Right atrium auricular region (tissue), 2 donors: ENCODE results near the gene C16orf86. TPM values are rescaled to one million over a fixed set of nuclear protein-coding genes. Genes with fewer than 3 reads are reported as not detected.

ENCODE experiments used
- DNase-seq: peaks from one replicate; pipeline ENCODE4 v3.0.0-alpha.2; 2019; ENCODE audit warnings: low spot score
- H3K27ac ChIP-seq, 2 donors: fragments of 200-600 bp; sonication (generic); 1 replicate in 1 of 2; 2 replicates in 1 of 2; pipeline ENCODE4 v1.5.1; 2016 to 2019
- H3K27me3 ChIP-seq, 2 donors: fragments of 200-600 bp; sonication (generic); one replicate each; pipeline versions ENCODE4 v1.5.1 to v1.6.0; 2017 to 2019
- H3K36me3 ChIP-seq: fragments of 200-600 bp; sonication (generic); one replicate; pipeline ENCODE4 v1.5.1; 2016
- H3K4me1 ChIP-seq, 2 donors: fragments of 200-600 bp; sonication (generic); one replicate each; pipeline versions ENCODE4 v1.5.1 to v1.6.0; 2017 to 2019
- H3K4me3 ChIP-seq, 2 donors: fragments of 200-600 bp; sonication (generic); 1 replicate in 1 of 2; 2 replicates in 1 of 2; pipeline ENCODE4 v1.5.1; 2017 to 2019; ENCODE audit warnings: mild to moderate bottlenecking in 1 of 2, moderate library complexity in 1 of 2
- H3K9me3 ChIP-seq, 2 donors: fragments of 200-600 bp; sonication (generic); one replicate each; pipeline ENCODE4 v1.5.1; 2019
- CTCF ChIP-seq, 2 donors: fragments of 200-600 bp; sonication (generic); IDR thresholded peaks; one replicate each; pipeline ENCODE4 v1.5.1; 2019; ENCODE audit warnings: antibody characterized with exemption in 2 of 2
- total RNA-seq, 2 donors: library from RNA; depleted of rRNA; stranded (reverse); fragments of >200 nt; gene quantifications; one replicate each; pipeline ENCODE4 v1.1.0, GENCODE V29; 2016

The C16orf86 gene
- total RNA-seq, 2 donors from 2014 or later: 3.6 to 7.7 TPM

DNA sequence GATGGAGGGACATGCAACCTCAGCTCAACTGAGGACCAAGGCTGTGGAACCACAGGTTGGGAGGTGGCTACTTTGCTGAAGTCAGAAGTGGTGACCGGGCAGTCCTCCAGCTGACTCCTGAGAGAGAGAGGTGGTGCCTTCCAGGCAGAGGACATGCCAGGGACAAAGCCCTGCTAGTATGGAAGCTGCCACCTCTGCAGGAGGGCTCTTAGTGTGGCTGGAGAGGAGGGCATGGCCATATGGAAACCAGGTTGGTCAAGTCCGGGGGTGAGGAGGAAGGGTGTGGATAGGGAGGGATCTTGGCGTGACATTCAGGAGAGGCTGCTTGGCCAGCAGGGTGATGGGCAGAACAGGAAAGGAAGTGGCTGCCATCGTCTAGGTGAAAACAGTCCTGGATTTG is 5.7 kb downstream of the C16orf86 start:
- H3K4me1 ChIP-seq: peaks cover 0 to 39% of the 10 kb centered on the region in 2 donors
- no peak for DNase-seq
- H3K27me3 ChIP-seq: no peaks in the 10 kb centered on the region
- no peak overlapping the region for H3K27ac ChIP-seq
- H3K9me3 ChIP-seq: no peaks in the 10 kb centered on the region
- no peak for TF ChIP-seq CTCF (IDR thresholded peaks at IDR 0.05)
- no peaks in the 10 kb centered on the region for H3K36me3 ChIP-seq
- H3K4me3 ChIP-seq: no peak overlapping the region

GRCh38 chr16:67672739-67673662 is 6.4 kb downstream of the C16orf86 start:
- no peak overlapping the region for H3K4me3 ChIP-seq
- peak; percentile 84 for DNase-seq
- peaks cover 0 to 32% of the 10 kb centered on the region in 2 donors for H3K4me1 ChIP-seq
- H3K36me3 ChIP-seq: no peaks in the 10 kb centered on the region
- peak; percentile 45 to 78 for TF ChIP-seq CTCF (IDR thresholded peaks at IDR 0.05)
- no peaks in the 10 kb centered on the region for H3K27me3 ChIP-seq
- H3K9me3 ChIP-seq: no peaks in the 10 kb centered on the region
- peak overlapping the region; percentile 59 to 72 for H3K27ac ChIP-seq

- H3K4me3 ChIP-seq: no peak overlapping the region
- TF ChIP-seq CTCF (IDR thresholded peaks at IDR 0.05): no peak
- no peaks in the 10 kb centered on the region for H3K9me3 ChIP-seq
- peak; percentile 83 for DNase-seq
- peak overlapping the region; percentile 59 to 72 for H3K27ac ChIP-seq
- peaks cover 0 to 29% of the 10 kb centered on the region in 2 donors for H3K4me1 ChIP-seq
- no peaks in the 10 kb centered on the region for H3K27me3 ChIP-seq
- no peaks in the 10 kb centered on the region for H3K36me3 ChIP-seq
Measured at GRCh38 chr16:67673712-67674580, 7.3 kb downstream of the C16orf86 start.

GRCh38 chr16:67674851-67675578 is 8.4 kb downstream of the C16orf86 start:
- no peaks in the 10 kb centered on the region for H3K27me3 ChIP-seq
- DNase-seq: no peak

More at GRCh38 chr16:67674851-67675578, 8.4 kb downstream of the C16orf86 start:
- H3K36me3 ChIP-seq: no peaks in the 10 kb centered on the region
- no peak overlapping the region for H3K4me3 ChIP-seq
- H3K27ac ChIP-seq: peak overlapping the region in 1 of 2 donors; percentile 59
- H3K9me3 ChIP-seq: no peaks in the 10 kb centered on the region
- TF ChIP-seq CTCF (IDR thresholded peaks at IDR 0.05): no peak
- peaks cover 0 to 29% of the 10 kb centered on the region in 2 donors for H3K4me1 ChIP-seq
